HEK293T (cell line): ENCODE measurements around the gene KYNU.

Experiments used
- ARNT ChIP-seq: fragments of 450-650 bp; IDR thresholded peaks from 2 replicates; pipeline ENCODE4 v1.6.1; 2017; ENCODE audit warnings: mild to moderate bottlenecking
- BHLHE40 ChIP-seq: fragments of 450-650 bp; IDR thresholded peaks from 2 replicates; pipeline ENCODE4 v1.6.1; 2016; ENCODE audit warnings: mild to moderate bottlenecking, moderate library complexity, borderline replicate concordance
- CTBP1 ChIP-seq: fragments of 450-650 bp; IDR thresholded peaks from 2 replicates; pipeline ENCODE4 v1.6.1; 2016; ENCODE audit warnings: borderline replicate concordance
- ELF4 ChIP-seq: fragments of 450-650 bp; IDR thresholded peaks from 2 replicates; pipeline ENCODE4 v1.6.1; 2017; ENCODE audit warnings: antibody characterized with exemption
- FOXA1 ChIP-seq: fragments of 450-650 bp; IDR thresholded peaks from 2 replicates; pipeline ENCODE4 v1.6.1; 2016; ENCODE audit warnings: mild to moderate bottlenecking
- FOXK2 ChIP-seq: fragments of 450-650 bp; IDR thresholded peaks from 2 replicates; pipeline ENCODE4 v1.6.1; 2016; ENCODE audit warnings: mild to moderate bottlenecking
- FOXM1 ChIP-seq: fragments of 450-650 bp; IDR thresholded peaks from 2 replicates; pipeline ENCODE4 v1.6.1; 2017; ENCODE audit warnings: mild to moderate bottlenecking, borderline replicate concordance
- L3MBTL2 ChIP-seq: fragments of 450-650 bp; conservative IDR thresholded peaks from 2 replicates; pipeline ENCODE4 v1.6.1; 2016; ENCODE audit warnings: mild to moderate bottlenecking
- LEF1 ChIP-seq: fragments of 450-650 bp; IDR thresholded peaks from 2 replicates; pipeline ENCODE4 v1.6.1; 2017; ENCODE audit warnings: mild to moderate bottlenecking, borderline replicate concordance
- SP1 ChIP-seq: fragments of 450-650 bp; IDR thresholded peaks from 2 replicates; pipeline ENCODE4 v1.6.1; 2017
- SUZ12 ChIP-seq: fragments of 450-650 bp; IDR thresholded peaks from 2 replicates; pipeline ENCODE4 v1.6.1; 2016; ENCODE audit warnings: mild to moderate bottlenecking
- ZNF384 ChIP-seq: fragments of 450-650 bp; IDR thresholded peaks from 2 replicates; pipeline ENCODE4 v1.6.1; 2016

DNA sequence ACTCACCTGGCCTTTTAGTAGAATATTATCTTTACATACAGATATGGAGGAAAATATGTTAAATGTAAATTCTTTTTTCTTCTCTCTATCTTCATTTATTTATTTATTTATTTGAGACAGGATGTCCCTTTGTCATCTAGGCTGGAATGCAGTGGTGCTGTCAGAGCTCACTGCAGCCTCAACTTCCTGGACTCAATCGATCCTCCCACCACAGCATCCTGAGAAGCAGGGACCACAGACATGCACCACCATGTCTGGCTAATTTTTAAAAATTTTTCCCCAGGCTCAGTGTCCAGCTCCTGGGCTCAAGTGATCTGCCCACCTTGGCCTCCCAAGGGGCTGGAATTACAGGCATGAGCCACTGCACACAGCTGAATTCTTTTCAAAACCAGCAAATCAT, 20.3 kb downstream of the KYNU start:
- TF ChIP-seq ARNT (no peak), ELF4 (no peak), FOXM1 (no peak), ZNF384 (no peak), SP1 (no peak), CTBP1 (no peak), SUZ12 (no peak), BHLHE40 (no peak), FOXK2 (no peak), LEF1 (no peak), L3MBTL2 (no peak), FOXA1 (no peak)
